Fibroblast of the aortic adventitia (primary cell): Measurements from ENCODE around the gene KDELR3. TPM values are rescaled to one million over a fixed set of nuclear protein-coding genes. Genes with fewer than 3 reads are reported as not detected.

Experiments
- DNase-seq: peaks from one replicate; pipeline ENCODE4 v3.0.0-alpha.2; 2010; ENCODE audit warnings: low read depth
- H3K4me3 ChIP-seq: 2 replicates; pipeline ENCODE4 v1.5.1; 2011; ENCODE audit warnings: low read depth, mild to moderate bottlenecking, control low read depth, low read length, moderate library complexity
- CTCF ChIP-seq: IDR thresholded peaks from 2 replicates; pipeline ENCODE4 v1.5.1; 2011; ENCODE audit warnings: mild to moderate bottlenecking, low read length, control low read depth, inconsistent platforms; ENCODE audit not compliant: insufficient read depth
- total RNA-seq: library from RNA; depleted of rRNA; stranded (reverse); fragments of >200 nt; gene quantifications from 2 replicates; pipeline ENCODE4 v1.2.3, GENCODE V29; 2012; ENCODE audit warnings: low replicate concordance

The KDELR3 gene
- total RNA-seq, 1 donor, result 183 TPM

- TF ChIP-seq CTCF, result no peak
- no peak for DNase-seq
- no peak overlapping the region for H3K4me3 ChIP-seq
Observed at GRCh38 chr22:38481871-38482332, 14.0 kb downstream of the KDELR3 start.

GRCh38 chr22:38482662-38483308 lies 14.9 kb downstream of the KDELR3 start:
- no peak for TF ChIP-seq CTCF
- no peak overlapping the region for H3K4me3 ChIP-seq
- DNase-seq, result no peak

DNA sequence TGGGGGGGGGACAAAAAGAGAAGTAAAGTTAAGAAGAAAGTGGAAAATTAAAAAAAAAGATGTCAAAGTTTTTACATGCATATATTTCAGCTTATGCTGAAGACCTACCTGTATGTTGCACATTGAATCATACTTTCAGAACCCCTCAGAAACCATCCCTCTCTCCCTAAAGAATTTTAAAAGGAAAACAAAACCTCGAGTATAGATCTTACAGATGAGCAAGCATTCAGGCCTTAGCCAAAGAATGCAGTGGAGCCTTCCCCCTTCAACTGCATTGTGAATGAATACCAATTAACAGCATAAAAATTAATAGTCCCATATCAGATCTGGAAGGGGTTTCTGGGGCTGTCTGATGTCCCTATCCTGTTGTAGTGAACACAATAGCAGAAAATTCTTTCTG lies 16.3 kb downstream of the KDELR3 start:
- no peak for DNase-seq
- no peak for TF ChIP-seq CTCF
- no peak overlapping the region for H3K4me3 ChIP-seq

GRCh38 chr22:38485783-38486182 lies 17.9 kb downstream of the KDELR3 start:
- DNase-seq, result no peak
- no peak overlapping the region for H3K4me3 ChIP-seq
- TF ChIP-seq CTCF, result no peak

DNA sequence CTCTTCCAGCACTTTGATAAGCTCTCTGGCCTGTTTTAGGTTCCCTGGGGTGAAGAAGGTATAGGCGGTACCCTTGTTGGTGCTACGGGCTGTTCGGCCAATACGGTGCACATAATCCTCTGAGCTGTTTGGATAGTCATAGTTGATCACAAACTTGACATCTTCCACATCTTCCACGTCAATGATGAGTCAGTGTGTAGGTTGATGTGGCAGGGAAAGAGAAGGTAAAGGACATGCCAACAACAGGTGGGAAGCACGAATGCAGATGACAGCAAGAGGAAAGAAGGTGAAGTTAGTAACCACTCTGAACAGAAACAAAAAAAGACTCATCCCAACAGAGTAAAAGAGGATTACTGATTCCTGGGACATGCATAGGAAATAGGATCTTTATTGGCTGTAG lies 20.1 kb downstream of the KDELR3 start:
- DNase-seq, result no peak
- TF ChIP-seq CTCF, result no peak
- H3K4me3 ChIP-seq, result no peak overlapping the region

GRCh38 chr22:38489142-38489541 lies 21.2 kb downstream of the KDELR3 start:
- no peak overlapping the region for H3K4me3 ChIP-seq
- DNase-seq, result no peak
- no peak for TF ChIP-seq CTCF

GRCh38 chr22:38489561-38490145 lies 21.8 kb downstream of the KDELR3 start:
- no peak for DNase-seq
- H3K4me3 ChIP-seq, result no peak overlapping the region
- TF ChIP-seq CTCF, result no peak
